Duodenal mucosa (tissue), 2 donors: ENCODE measurements around the gene OR3A1.
"Not testable (repeated sequence)": the region's sequence is repeated elsewhere in the genome, so short reads cannot be mapped to it uniquely, and the experiment has no call there.

ENCODE experiments used
- H3K27ac ChIP-seq: one replicate; pipeline ENCODE4 v1.7.0; 2013; ENCODE audit warnings: low read depth, low read length
- H3K27me3 ChIP-seq, 2 donors: one replicate each; pipeline ENCODE4 v1.7.0; 2013; ENCODE audit warnings: low read length in 2 of 2, control low read depth in 1 of 2; ENCODE audit not compliant: insufficient read depth in 2 of 2, control insufficient read depth in 1 of 2
- H3K36me3 ChIP-seq, 2 donors: one replicate each; pipeline ENCODE4 v1.7.0; 2013; ENCODE audit warnings: low read length in 2 of 2, control low read depth in 1 of 2; ENCODE audit not compliant: insufficient read depth in 2 of 2, control insufficient read depth in 1 of 2
- H3K4me1 ChIP-seq, 2 donors: one replicate each; pipeline ENCODE4 v1.7.0; 2013; ENCODE audit warnings: low read length in 2 of 2, control low read depth in 1 of 2; ENCODE audit not compliant: insufficient read depth in 2 of 2, control insufficient read depth in 1 of 2
- H3K4me3 ChIP-seq, 2 donors: one replicate each; pipeline ENCODE4 v1.7.0; 2013; ENCODE audit warnings: low read length in 2 of 2, low read depth in 1 of 2
- H3K9ac ChIP-seq, 2 donors: one replicate each; pipeline ENCODE4 v1.7.0; 2013; ENCODE audit warnings: low read length in 2 of 2, low read depth in 1 of 2
- H3K9me3 ChIP-seq, 2 donors: one replicate each; pipeline ENCODE4 v1.7.0; 2013; ENCODE audit warnings: low read length in 2 of 2, control low read depth in 1 of 2; ENCODE audit not compliant: control insufficient read depth in 1 of 2

Gene OR3A1

GRCh38 chr17:3298260-3298659 is at the start of gene OR3A1:
TSS of gene OR3A1 (minus strand) at chr17:3298360. CDS start at chr17:3292582, 5,778 bp downstream.
- Histone ChIP-seq H3K4me3 (no peak within 1 kb of the TSS), H3K27me3 (peaks cover 0 to 10% of the 10 kb centered on the region in 2 donors), H3K9me3 (no peaks in the 10 kb centered on the region), H3K27ac (no peak within 1 kb of the TSS), H3K4me1 (no peaks in the 10 kb centered on the region), H3K9ac (no peak within 1 kb of the TSS), H3K36me3 (no peaks in the 10 kb centered on the region)

GRCh38 chr17:3342782-3343181 is 44.6 kb upstream of the OR3A1 start:
- H3K9me3 ChIP-seq, H3K9ac ChIP-seq, H3K27ac ChIP-seq, H3K36me3 ChIP-seq, H3K27me3 ChIP-seq, H3K4me1 ChIP-seq, H3K4me3 ChIP-seq: not testable (repeated sequence)

- no peaks in the 10 kb centered on the region for H3K4me1 ChIP-seq
- no peak overlapping the region for H3K9ac ChIP-seq
- no peak overlapping the region for H3K4me3 ChIP-seq
- no peak overlapping the region for H3K27ac ChIP-seq
- H3K36me3 ChIP-seq, result no peaks in the 10 kb centered on the region
- H3K27me3 ChIP-seq, result no peaks in the 10 kb centered on the region
- no peaks in the 10 kb centered on the region for H3K9me3 ChIP-seq
Measured at GRCh38 chr17:3335876-3336275, 37.7 kb upstream of the OR3A1 start.

- H3K36me3 ChIP-seq, result no peaks in the 10 kb centered on the region
- no peaks in the 10 kb centered on the region for H3K27me3 ChIP-seq
- peaks cover 0 to 2% of the 10 kb centered on the region in 2 donors for H3K9me3 ChIP-seq
- no peak overlapping the region for H3K27ac ChIP-seq
- H3K4me1 ChIP-seq, result no peaks in the 10 kb centered on the region
- no peak overlapping the region for H3K4me3 ChIP-seq
- H3K9ac ChIP-seq, result no peak overlapping the region
Measured at GRCh38 chr17:3318336-3318735, 20.2 kb upstream of the OR3A1 start.

- Histone ChIP-seq H3K27ac (no peak overlapping the region), H3K9me3 (peaks cover 0 to 2% of the 10 kb centered on the region in 2 donors), H3K4me3 (no peak overlapping the region), H3K9ac (no peak overlapping the region), H3K36me3 (no peaks in the 10 kb centered on the region), H3K4me1 (no peaks in the 10 kb centered on the region), H3K27me3 (no peaks in the 10 kb centered on the region)
Measured at GRCh38 chr17:3316836-3317235, 18.7 kb upstream of the OR3A1 start.

- H3K4me3 ChIP-seq, result no peak overlapping the region
- no peaks in the 10 kb centered on the region for H3K36me3 ChIP-seq
- no peaks in the 10 kb centered on the region for H3K4me1 ChIP-seq
- H3K9ac ChIP-seq, result no peak overlapping the region
- no peaks in the 10 kb centered on the region for H3K27me3 ChIP-seq
- H3K27ac ChIP-seq, result no peak overlapping the region
- H3K9me3 ChIP-seq, result no peaks in the 10 kb centered on the region
Measured at GRCh38 chr17:3308603-3309002, 10.4 kb upstream of the OR3A1 start.

GRCh38 chr17:3295632-3296031 is 2.5 kb downstream of the OR3A1 start:
- Histone ChIP-seq H3K9me3 (no peaks in the 10 kb centered on the region), H3K27me3 (peaks cover 0 to 10% of the 10 kb centered on the region in 2 donors), H3K27ac (no peak overlapping the region), H3K4me1 (no peaks in the 10 kb centered on the region), H3K9ac (no peak overlapping the region), H3K4me3 (no peak overlapping the region), H3K36me3 (no peaks in the 10 kb centered on the region)

- H3K27ac ChIP-seq, H3K4me1 ChIP-seq, H3K36me3 ChIP-seq, H3K9me3 ChIP-seq, H3K9ac ChIP-seq, H3K4me3 ChIP-seq: not testable (repeated sequence)
- peaks cover 0 to 10% of the 10 kb centered on the region in 2 donors for H3K27me3 ChIP-seq
Measured at GRCh38 chr17:3293548-3293947, 4.6 kb downstream of the OR3A1 start.

GRCh38 chr17:3282901-3283300 is 15.3 kb downstream of the OR3A1 start:
- Histone ChIP-seq H3K9me3 (no peaks in the 10 kb centered on the region), H3K4me3 (no peak overlapping the region), H3K9ac (no peak overlapping the region), H3K36me3 (no peaks in the 10 kb centered on the region), H3K4me1 (no peaks in the 10 kb centered on the region), H3K27ac (no peak overlapping the region), H3K27me3 (no peaks in the 10 kb centered on the region)

- no peak overlapping the region for H3K9ac ChIP-seq
- H3K36me3 ChIP-seq, result no peaks in the 10 kb centered on the region
- no peak overlapping the region for H3K4me3 ChIP-seq
- H3K27ac ChIP-seq, result no peak overlapping the region
- H3K4me1 ChIP-seq, result no peaks in the 10 kb centered on the region
- peaks cover 4 to 9% of the 10 kb centered on the region in 2 donors for H3K9me3 ChIP-seq
- H3K27me3 ChIP-seq, result no peaks in the 10 kb centered on the region
Measured at GRCh38 chr17:3276126-3276525, 22.0 kb downstream of the OR3A1 start.
